GM20000 (cell line): ENCODE results near the gene ANKRD33B.

Source experiments
- DNase-seq: peaks from one replicate; pipeline ENCODE4 v3.0.0; 2012; ENCODE audit warnings: low spot score
- TF ChIP-seq, protein P1 (sequence below): IDR thresholded peaks from 2 replicates; pipeline ENCODE4 v1.5.1; 2012; ENCODE audit warnings: mild to moderate bottlenecking, control low read depth; ENCODE audit errors: extremely low read depth, missing control alignments

ANKRD33B gene

DNA sequence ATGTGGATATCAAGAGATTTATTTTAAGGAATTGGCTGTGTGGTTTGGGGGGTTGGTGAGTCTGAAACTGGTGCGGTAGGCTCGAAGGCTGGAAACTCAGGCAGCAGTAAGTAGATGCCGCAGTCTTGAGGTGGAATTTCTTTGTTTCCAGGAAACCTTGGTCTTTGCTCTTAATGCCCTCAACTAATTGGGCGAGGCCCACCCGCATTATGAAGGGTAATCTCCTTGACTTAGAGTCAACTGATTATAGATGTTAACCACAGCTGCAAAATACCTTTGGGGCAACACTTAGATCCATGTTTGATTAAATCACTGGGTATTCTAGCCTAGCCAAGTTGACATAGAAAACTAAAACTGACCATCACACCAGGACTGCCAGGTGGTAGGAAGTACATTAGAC is 83.8 kb downstream of the ANKRD33B start:
- DNase-seq = no peak

DNA sequence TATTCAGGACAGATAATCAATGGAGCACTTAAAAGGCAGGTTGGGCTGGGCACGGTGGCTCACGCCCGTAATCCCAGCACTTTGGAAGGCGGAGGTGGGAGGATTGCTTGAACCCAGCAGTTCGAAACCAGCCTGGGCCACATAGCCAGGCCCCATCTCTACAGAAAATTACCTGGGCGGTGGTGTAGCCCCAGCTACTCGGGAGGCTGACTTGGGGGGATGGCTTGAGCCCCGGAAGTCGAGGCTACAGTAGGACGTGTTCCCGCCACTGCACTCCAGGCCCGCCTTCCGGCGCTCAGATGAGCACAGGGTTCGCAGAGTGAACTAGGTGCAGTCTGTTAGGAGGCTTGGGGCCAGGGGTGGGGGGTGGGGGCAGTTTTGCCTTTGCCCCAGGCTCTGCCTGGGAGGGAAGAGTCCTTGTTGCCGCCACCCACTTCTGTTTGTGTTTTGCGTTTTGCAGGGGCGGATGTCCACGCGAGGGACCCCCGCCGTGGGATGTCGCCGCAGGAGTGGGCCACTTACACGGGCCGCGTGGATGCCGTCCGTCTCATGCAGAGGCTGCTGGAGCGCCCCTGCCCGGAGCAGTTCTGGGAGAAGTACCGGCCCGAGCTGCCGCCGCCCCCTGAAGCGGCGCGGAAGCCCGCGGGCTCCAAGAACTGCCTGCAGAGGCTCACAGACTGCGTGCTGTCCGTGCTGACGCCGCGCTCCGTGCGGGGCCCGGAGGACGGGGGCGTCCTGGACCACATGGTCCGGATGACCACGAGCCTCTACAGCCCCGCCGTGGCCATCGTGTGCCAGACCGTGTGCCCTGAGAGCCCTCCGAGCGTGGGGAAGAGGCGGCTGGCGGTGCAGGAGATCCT is 85.2 kb downstream of the ANKRD33B start:
- TF ChIP-seq, protein P1, sequence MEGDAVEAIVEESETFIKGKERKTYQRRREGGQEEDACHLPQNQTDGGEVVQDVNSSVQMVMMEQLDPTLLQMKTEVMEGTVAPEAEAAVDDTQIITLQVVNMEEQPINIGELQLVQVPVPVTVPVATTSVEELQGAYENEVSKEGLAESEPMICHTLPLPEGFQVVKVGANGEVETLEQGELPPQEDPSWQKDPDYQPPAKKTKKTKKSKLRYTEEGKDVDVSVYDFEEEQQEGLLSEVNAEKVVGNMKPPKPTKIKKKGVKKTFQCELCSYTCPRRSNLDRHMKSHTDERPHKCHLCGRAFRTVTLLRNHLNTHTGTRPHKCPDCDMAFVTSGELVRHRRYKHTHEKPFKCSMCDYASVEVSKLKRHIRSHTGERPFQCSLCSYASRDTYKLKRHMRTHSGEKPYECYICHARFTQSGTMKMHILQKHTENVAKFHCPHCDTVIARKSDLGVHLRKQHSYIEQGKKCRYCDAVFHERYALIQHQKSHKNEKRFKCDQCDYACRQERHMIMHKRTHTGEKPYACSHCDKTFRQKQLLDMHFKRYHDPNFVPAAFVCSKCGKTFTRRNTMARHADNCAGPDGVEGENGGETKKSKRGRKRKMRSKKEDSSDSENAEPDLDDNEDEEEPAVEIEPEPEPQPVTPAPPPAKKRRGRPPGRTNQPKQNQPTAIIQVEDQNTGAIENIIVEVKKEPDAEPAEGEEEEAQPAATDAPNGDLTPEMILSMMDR = no peak
- no peak for DNase-seq

More for the DNA sequence above, 83.8 kb downstream of the ANKRD33B start:
- TF ChIP-seq, protein P1 = no peak

DNA sequence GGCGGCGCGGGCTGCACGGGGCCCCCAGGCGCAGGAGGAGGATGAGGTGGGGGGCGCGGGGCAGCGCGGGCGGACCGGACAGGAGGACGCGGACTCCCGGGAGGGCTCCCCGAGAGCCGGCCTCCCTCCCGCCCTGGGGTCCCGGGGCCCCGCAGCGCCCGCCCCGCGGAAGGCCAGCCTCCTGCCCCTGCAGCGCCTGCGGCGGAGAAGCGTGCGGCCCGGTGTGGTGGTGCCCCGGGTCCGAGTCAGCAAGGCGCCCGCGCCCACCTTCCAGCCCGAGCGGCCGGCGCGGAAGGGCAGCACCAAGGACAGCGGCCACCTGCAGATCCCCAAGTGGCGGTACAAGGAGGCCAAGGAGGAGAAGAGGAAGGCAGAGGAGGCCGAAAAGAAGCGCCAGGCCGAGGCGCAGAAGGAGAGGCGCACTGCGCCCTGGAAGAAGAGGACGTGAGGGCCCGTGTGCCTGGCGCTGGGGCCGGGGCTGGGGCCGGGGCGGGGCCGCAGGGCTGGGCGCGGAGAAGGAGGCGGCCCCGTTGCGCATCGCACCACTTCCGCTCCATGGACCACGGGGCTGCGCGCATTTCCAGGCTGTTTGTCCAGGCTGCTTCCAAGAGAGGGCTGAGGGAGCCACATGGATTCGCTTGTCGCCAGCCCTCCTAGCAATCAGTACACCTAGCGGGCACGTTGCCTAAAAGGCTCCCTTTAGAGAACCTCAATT is 86.0 kb downstream of the ANKRD33B start:
- DNase-seq = no peak
- TF ChIP-seq, protein P1 = no peak

DNA sequence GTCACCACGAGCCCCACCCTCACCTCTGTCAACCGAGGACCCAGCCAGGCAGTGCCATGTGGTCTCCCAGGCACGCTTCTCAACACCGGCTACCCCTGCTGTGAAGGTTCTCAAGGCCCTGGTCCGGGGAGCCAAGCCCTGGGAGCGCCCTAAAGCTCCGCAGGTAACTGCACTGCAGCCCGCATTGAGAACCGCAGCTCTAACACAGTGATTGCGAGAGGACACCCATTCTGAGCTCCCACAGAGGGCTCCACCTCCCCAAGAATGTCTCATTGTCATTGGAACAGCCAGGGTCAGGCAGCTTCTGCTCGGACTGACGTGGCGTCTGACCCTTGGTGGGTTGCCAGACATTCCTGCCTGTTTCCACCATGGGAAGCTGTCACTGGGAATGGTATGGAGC is 88.3 kb downstream of the ANKRD33B start:
- DNase-seq = no peak
- TF ChIP-seq, protein P1 = no peak

DNA sequence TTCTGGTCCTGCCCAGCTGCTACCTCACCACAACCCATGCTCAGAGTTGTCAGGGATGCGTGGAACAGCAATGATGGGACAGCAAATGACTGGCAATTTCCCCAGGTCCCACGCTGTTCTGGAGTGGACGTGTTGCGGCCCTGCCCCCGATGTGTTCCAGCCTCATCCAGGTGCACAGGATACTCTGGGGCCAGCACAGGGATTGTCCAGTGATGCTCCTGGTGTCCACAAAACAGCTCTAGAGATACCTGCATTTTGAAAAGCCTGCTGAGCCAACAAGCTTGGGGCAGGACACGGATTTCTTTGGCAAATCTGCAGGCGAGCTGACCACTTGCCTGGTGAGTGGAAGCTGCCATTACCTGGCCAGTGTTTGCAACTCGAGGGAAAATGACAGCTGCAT is 88.7 kb downstream of the ANKRD33B start:
- TF ChIP-seq, protein P1 = no peak

DNA sequence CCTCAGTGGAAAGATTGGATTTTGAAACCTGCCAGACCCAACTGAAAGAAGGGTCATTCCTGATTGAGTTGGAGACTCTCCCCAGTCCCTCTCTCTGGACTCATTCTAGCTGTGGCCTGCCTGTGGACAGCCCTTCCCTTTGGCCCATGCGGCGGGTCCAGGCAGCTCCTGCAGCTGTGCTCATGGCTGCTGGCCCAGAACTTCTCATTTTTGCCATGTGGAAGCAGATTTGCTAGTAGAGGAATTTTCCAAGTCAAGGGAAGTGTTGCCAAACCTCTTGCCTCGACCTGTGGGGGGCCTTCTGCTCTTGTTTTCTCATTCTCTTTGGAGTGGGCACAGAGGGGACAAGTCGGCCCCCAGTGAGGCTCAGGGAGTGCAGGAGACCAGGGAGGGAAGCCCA is 89.2 kb downstream of the ANKRD33B start:
- TF ChIP-seq, protein P1 = no peak

More for the DNA sequence above, 88.7 kb downstream of the ANKRD33B start:
- no peak for DNase-seq

More for the DNA sequence above, 89.2 kb downstream of the ANKRD33B start:
- DNase-seq = no peak
